K562 (cell line): ENCODE measurements around the gene AP4E1. TPM values are rescaled to one million over a fixed set of nuclear protein-coding genes. Genes with fewer than 3 reads are reported as not detected.

Experiments used
- EHMT2 ChIP-seq: fragments of 450-650 bp; IDR thresholded peaks from 2 replicates; pipeline ENCODE4 v1.6.1; 2018; ENCODE audit warnings: antibody characterized with exemption
- HDAC1 ChIP-seq, 2 experiments: fragments of 450-650 bp; IDR thresholded peaks; 2 replicates each; pipeline ENCODE4 v1.6.1; 2016 to 2017; ENCODE audit warnings: inconsistent platforms in 1 of 2, mild to moderate bottlenecking in 1 of 2, moderate library complexity in 1 of 2
- ILK ChIP-seq: fragments of 450-650 bp; IDR thresholded peaks from 2 replicates; pipeline ENCODE4 v1.6.1; 2016; ENCODE audit warnings: missing genetic modification characterization, low read depth, mild to moderate bottlenecking, missing compliant biosample characterization, moderate library complexity, borderline replicate concordance
- KLF16 ChIP-seq: IDR thresholded peaks from 2 replicates; pipeline ENCODE4 v1.6.1; 2016; ENCODE audit warnings: antibody characterized with exemption
- NCOR1 ChIP-seq: fragments of 450-650 bp; IDR thresholded peaks from 2 replicates; pipeline ENCODE4 v1.6.1; 2016; ENCODE audit warnings: mild to moderate bottlenecking, moderate library complexity
- NR2C1 ChIP-seq, 2 experiments: fragments of 450-650 bp; IDR thresholded peaks; 2 replicates each; pipeline ENCODE4 v1.6.1; 2017; ENCODE audit warnings: mild to moderate bottlenecking in 2 of 2, antibody characterized with exemption in 1 of 2, inconsistent platforms in 1 of 2, missing compliant biosample characterization in 1 of 2, missing genetic modification characterization in 1 of 2
- PTRF ChIP-seq: fragments of 450-650 bp; IDR thresholded peaks from 2 replicates; pipeline ENCODE4 v1.6.1; 2016; ENCODE audit warnings: mild to moderate bottlenecking, missing genetic modification characterization, missing compliant biosample characterization
- STAT5B ChIP-seq: fragments of 250-450 bp; sonication (Bioruptor Pico); IDR thresholded peaks from 2 replicates; pipeline ENCODE4 v1.8.0; 2021; ENCODE audit warnings: mild to moderate bottlenecking, inconsistent platforms
- ZNF57 ChIP-seq: fragments of 450-650 bp; formaldehyde crosslinking; IDR thresholded peaks from 2 replicates; pipeline ENCODE4 v1.4.0; 2020; ENCODE audit warnings: mild to moderate bottlenecking, moderate library complexity
- ZNF707 ChIP-seq: fragments of 250-450 bp; sonication (Bioruptor Pico); conservative IDR thresholded peaks from 2 replicates; pipeline ENCODE4 v1.8.0; 2022; ENCODE audit warnings: inconsistent platforms, mild to moderate bottlenecking, moderate library complexity
- ZNF77 ChIP-seq: fragments of 250-450 bp; sonication (Bioruptor Pico); IDR thresholded peaks from 2 replicates; pipeline ENCODE4 v1.5.0; 2020
- polyA plus RNA-seq, 8 experiments: library from polyadenylated mRNA; depleted of rRNA in 4 of 8; stranded (reverse) in 5 of 8; unstranded in 3 of 8; fragments of >200 nt; fragmentation: Nextera tagmentation in 2 of 8; fragmentation: Illumina TruSeq in 1 of 8; extraction: Ambion mirVana in 2 of 8; extraction: Trizol in 1 of 8; gene quantifications; 2 replicates each; pipeline versions ENCODE4 v1.2.1 to v1.2.3, GENCODE V29; 2011 to 2014; ENCODE audit warnings: inconsistent platforms in 1 of 8, missing spikeins in 1 of 8
- total RNA-seq, 7 experiments: library from RNA; depleted of rRNA in 6 of 7; stranded (reverse); fragments of >200 nt in 6 of 7; fragmentation: Illumina TruSeq in 2 of 7; extraction: Trizol in 2 of 7; gene quantifications; 2 replicates each; pipeline versions ENCODE4 v1.2.1 to v1.2.3, GENCODE V29; 2011 to 2021; ENCODE audit warnings: low replicate concordance in 1 of 7
- TF ChIP-seq, protein P1 (sequence below), 3 experiments: IDR thresholded peaks in 2 of 3; conservative IDR thresholded peaks in 1 of 3; 2 replicates each; pipeline ENCODE4 v1.5.1; 2011 to 2012; ENCODE audit warnings: low read length in 3 of 3, mild to moderate bottlenecking in 3 of 3, control low read depth in 2 of 3, improper control_type of control experiment in 1 of 3, inconsistent platforms in 1 of 3, low read depth in 1 of 3, mixed read lengths in 1 of 3, moderate library complexity in 1 of 3; ENCODE audit not compliant: insufficient read depth in 2 of 3
- TF ChIP-seq, protein P2 (sequence below): sonication (generic); formaldehyde crosslinking; IDR thresholded peaks from 2 replicates; pipeline ENCODE4 v1.8.0; 2022; ENCODE audit warnings: mild to moderate bottlenecking, missing genetic modification reagents
- TF ChIP-seq, protein P3 (sequence below): fragments of 150-350 bp; IDR thresholded peaks from 2 replicates; pipeline ENCODE4 v1.6.1; 2014; ENCODE audit warnings: low read depth, mild to moderate bottlenecking, low read length, borderline replicate concordance
- TF ChIP-seq, protein P4 (sequence below): sonication (generic); formaldehyde crosslinking; IDR thresholded peaks from 2 replicates; pipeline ENCODE4 v1.8.1; 2023; ENCODE audit warnings: mild to moderate bottlenecking, missing genetic modification reagents
- TF ChIP-seq, protein P5 (sequence below), 2 experiments: fragments of 200-800 bp in 1 of 2; sonication (Bioruptor generic) in 1 of 2; sonication (generic) in 1 of 2; formaldehyde crosslinking in 1 of 2; IDR thresholded peaks in 1 of 2; conservative IDR thresholded peaks in 1 of 2; 2 replicates each; pipeline versions ENCODE4 v1.5.0 to v1.6.1; 2016 to 2020; ENCODE audit warnings: missing compliant biosample characterization in 1 of 2, missing genetic modification characterization in 1 of 2, missing genetic modification reagents in 1 of 2

The AP4E1 gene
- total and polyA plus RNA-seq, 9 of the 15 experiments (the other 6 are each of a cell fraction or from before 2014, with no cell fraction given): 1.3 to 11.5 (median 4.4) TPM

DNA sequence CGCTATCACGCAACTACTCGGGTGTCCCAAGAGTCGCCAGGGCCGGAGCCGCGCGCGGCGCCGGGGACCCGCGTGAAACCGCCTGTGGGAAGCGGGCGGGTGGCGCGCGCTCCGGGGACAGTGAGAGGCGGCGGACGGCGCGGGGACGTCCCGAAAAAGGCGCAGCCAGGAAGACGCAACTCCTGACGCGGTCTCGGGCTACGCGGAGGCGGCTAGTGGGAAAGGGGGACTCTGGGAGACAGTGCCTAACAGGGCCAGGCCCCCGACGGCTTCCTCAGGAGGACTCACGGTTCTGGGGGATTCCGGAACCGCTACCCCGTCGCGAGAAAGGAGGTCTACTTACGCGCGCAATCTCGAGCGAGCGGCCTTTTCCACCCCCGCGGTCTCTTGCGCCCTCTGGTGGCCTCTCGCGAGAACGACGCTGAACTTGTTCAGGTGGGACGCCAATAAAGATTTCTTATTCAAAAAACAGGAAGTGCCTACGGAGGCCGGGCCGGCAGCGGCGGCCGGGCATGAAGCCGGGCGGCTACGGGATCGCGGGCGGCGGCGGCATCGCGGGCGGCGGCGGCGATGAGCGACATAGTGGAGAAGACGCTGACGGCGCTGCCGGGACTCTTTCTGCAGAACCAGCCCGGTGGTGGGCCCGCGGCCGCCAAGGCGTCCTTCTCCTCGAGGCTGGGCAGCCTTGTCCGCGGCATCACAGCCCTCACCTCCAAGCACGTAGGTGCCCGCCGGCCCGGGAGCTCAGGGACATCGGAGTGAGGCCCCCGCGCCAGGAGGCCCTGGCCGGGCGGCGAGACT is at the start of gene AP4E1 (continued):
- TF ChIP-seq, protein P1, sequence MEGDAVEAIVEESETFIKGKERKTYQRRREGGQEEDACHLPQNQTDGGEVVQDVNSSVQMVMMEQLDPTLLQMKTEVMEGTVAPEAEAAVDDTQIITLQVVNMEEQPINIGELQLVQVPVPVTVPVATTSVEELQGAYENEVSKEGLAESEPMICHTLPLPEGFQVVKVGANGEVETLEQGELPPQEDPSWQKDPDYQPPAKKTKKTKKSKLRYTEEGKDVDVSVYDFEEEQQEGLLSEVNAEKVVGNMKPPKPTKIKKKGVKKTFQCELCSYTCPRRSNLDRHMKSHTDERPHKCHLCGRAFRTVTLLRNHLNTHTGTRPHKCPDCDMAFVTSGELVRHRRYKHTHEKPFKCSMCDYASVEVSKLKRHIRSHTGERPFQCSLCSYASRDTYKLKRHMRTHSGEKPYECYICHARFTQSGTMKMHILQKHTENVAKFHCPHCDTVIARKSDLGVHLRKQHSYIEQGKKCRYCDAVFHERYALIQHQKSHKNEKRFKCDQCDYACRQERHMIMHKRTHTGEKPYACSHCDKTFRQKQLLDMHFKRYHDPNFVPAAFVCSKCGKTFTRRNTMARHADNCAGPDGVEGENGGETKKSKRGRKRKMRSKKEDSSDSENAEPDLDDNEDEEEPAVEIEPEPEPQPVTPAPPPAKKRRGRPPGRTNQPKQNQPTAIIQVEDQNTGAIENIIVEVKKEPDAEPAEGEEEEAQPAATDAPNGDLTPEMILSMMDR (IDR thresholded peaks at IDR 0.05 in 2 of 3, conservative IDR thresholded peaks at IDR 0.05 in 1 of 3; ENCODE audit: insufficient read depth in 2 of 3, low read depth in 1 of 3, low read length in 3 of 3): peak; percentile 91 to 97 (median 93)
- TF ChIP-seq ZNF77 (CRISPR knock-in tag) (no peak), NCOR1 (0 out of 2 replicates have a peak, but pooled peaks have one; percentile 7), ZNF707 (CRISPR knock-in tag) (no peak), NR2C1 (IDR thresholded peaks at IDR 0.05) (no peak), NR2C1 (tag; IDR thresholded peaks at IDR 0.05) (0 out of 2 replicates have a peak, but pooled peaks have one; percentile 29), ZNF57 (CRISPR knock-in tag) (no peak), KLF16 (peak; percentile 85), EHMT2 (no peak), ILK (tag) (no peak), HDAC1 (IDR thresholded peaks at IDR 0.05) (peak in 1 of 2 experiments; percentile 35; a peak in 1 of 4 replicates), PTRF (tag) (no peak), STAT5B (CRISPR knock-in tag) (no peak)
- TF ChIP-seq, protein P2, sequence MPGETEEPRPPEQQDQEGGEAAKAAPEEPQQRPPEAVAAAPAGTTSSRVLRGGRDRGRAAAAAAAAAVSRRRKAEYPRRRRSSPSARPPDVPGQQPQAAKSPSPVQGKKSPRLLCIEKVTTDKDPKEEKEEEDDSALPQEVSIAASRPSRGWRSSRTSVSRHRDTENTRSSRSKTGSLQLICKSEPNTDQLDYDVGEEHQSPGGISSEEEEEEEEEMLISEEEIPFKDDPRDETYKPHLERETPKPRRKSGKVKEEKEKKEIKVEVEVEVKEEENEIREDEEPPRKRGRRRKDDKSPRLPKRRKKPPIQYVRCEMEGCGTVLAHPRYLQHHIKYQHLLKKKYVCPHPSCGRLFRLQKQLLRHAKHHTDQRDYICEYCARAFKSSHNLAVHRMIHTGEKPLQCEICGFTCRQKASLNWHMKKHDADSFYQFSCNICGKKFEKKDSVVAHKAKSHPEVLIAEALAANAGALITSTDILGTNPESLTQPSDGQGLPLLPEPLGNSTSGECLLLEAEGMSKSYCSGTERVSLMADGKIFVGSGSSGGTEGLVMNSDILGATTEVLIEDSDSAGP (CRISPR knock-in tag): no peak
- TF ChIP-seq, protein P3, sequence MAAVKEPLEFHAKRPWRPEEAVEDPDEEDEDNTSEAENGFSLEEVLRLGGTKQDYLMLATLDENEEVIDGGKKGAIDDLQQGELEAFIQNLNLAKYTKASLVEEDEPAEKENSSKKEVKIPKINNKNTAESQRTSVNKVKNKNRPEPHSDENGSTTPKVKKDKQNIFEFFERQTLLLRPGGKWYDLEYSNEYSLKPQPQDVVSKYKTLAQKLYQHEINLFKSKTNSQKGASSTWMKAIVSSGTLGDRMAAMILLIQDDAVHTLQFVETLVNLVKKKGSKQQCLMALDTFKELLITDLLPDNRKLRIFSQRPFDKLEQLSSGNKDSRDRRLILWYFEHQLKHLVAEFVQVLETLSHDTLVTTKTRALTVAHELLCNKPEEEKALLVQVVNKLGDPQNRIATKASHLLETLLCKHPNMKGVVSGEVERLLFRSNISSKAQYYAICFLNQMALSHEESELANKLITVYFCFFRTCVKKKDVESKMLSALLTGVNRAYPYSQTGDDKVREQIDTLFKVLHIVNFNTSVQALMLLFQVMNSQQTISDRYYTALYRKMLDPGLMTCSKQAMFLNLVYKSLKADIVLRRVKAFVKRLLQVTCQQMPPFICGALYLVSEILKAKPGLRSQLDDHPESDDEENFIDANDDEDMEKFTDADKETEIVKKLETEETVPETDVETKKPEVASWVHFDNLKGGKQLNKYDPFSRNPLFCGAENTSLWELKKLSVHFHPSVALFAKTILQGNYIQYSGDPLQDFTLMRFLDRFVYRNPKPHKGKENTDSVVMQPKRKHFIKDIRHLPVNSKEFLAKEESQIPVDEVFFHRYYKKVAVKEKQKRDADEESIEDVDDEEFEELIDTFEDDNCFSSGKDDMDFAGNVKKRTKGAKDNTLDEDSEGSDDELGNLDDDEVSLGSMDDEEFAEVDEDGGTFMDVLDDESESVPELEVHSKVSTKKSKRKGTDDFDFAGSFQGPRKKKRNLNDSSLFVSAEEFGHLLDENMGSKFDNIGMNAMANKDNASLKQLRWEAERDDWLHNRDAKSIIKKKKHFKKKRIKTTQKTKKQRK: no peak
- TF ChIP-seq, protein P4, sequence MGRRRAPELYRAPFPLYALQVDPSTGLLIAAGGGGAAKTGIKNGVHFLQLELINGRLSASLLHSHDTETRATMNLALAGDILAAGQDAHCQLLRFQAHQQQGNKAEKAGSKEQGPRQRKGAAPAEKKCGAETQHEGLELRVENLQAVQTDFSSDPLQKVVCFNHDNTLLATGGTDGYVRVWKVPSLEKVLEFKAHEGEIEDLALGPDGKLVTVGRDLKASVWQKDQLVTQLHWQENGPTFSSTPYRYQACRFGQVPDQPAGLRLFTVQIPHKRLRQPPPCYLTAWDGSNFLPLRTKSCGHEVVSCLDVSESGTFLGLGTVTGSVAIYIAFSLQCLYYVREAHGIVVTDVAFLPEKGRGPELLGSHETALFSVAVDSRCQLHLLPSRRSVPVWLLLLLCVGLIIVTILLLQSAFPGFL: no peak
- TF ChIP-seq, protein P5, sequence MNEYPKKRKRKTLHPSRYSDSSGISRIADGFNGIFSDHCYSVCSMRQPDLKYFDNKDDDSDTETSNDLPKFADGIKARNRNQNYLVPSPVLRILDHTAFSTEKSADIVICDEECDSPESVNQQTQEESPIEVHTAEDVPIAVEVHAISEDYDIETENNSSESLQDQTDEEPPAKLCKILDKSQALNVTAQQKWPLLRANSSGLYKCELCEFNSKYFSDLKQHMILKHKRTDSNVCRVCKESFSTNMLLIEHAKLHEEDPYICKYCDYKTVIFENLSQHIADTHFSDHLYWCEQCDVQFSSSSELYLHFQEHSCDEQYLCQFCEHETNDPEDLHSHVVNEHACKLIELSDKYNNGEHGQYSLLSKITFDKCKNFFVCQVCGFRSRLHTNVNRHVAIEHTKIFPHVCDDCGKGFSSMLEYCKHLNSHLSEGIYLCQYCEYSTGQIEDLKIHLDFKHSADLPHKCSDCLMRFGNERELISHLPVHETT (CRISPR knock-in tag; conservative IDR thresholded peaks at IDR 0.05 in 1 of 2, IDR thresholded peaks at IDR 0.05 in 1 of 2): peak in 1 of 2 experiments; percentile 90; a peak in 2 of 4 replicates
